Ovary (tissue), 9 donors: Measurements from ENCODE around the gene GP1BA. TPM values are rescaled to one million over a fixed set of nuclear protein-coding genes. Genes with fewer than 3 reads are reported as not detected.
A peak's percentile ranks its signal among the peaks of the same experiment; 100 is the strongest.

Experiments
- DNase-seq, 5 donors: peaks; one replicate each; pipeline ENCODE4 v3.0.0-alpha.2; 2019 to 2020
- H3K27ac ChIP-seq, 2 donors: fragments of 200-600 bp; one replicate each; pipeline versions ENCODE4 v1.5.1 to v1.8.0; 2019 to 2022
- H3K27me3 ChIP-seq: fragments of 200-600 bp; one replicate; pipeline ENCODE4 v1.8.0; 2022
- H3K36me3 ChIP-seq: fragments of 200-600 bp; sonication (generic); one replicate; pipeline ENCODE4 v1.5.1; 2019
- H3K4me1 ChIP-seq: one replicate; pipeline ENCODE4 v1.8.1; 2013; ENCODE audit warnings: mild to moderate bottlenecking, moderate library complexity; ENCODE audit not compliant: insufficient read depth
- H3K4me3 ChIP-seq: fragments of 200-600 bp; sonication (generic); one replicate; pipeline ENCODE4 v1.5.1; 2017
- H3K9me3 ChIP-seq, 2 donors: fragments of 200-600 bp in 1 of 2; sonication (generic) in 1 of 2; one replicate each; pipeline versions ENCODE4 v1.5.1 to v1.8.1; 2013 to 2019; ENCODE audit warnings: mild to moderate bottlenecking in 1 of 2, moderate library complexity in 1 of 2
- CTCF ChIP-seq, 3 donors: fragments of 450-650 bp in 2 of 3; fragments of 200-600 bp in 1 of 3; IDR thresholded peaks; one replicate each; pipeline versions ENCODE4 v1.5.1 to v1.8.0; 2016 to 2022; ENCODE audit warnings: antibody characterized with exemption in 3 of 3, mild to moderate bottlenecking in 1 of 3
- EP300 ChIP-seq: sonication (generic); formaldehyde crosslinking; IDR thresholded peaks from one replicate; pipeline ENCODE4 v1.6.1; 2017; ENCODE audit warnings: antibody characterized with exemption
- POLR2A ChIP-seq: fragments of 450-650 bp; IDR thresholded peaks from one replicate; pipeline ENCODE4 v1.6.1; 2017; ENCODE audit warnings: antibody characterized with exemption, mild to moderate bottlenecking, moderate library complexity
- WGBS, 3 donors: extraction: QIAGEN DNeasy Blood & Tissue Kit in 1 of 3; methylation state at CpG; one replicate each; pipeline versions ENCODE4 v1.1.5 to v1.1.7; 2013 to 2017; 5-methylcytosine and 5-hydroxymethylcytosine counted together
- intact Hi-C, 4 donors: fragments of 100-400 bp; cut with DNase I; formaldehyde crosslinking; loops; one replicate each; pipeline versions ENCODE4 v1.11.0 to v1.15.1; 2022 to 2023
- polyA plus RNA-seq, 2 donors: library from polyadenylated mRNA; stranded (reverse); fragments of 200-250 nt in 1 of 2; fragments of 350-450 nt in 1 of 2; fragmentation: Illumina TruSeq in 1 of 2; extraction: RNeasy Lipid Tissue Mini Kit (QIAGEN cat#74804) in 1 of 2; gene quantifications; one replicate each; pipeline ENCODE4 v1.2.3, GENCODE V29; 2013 to 2014
- total RNA-seq, 7 donors: library from RNA; depleted of rRNA in 2 of 7; stranded (reverse); fragments of >200 nt in 2 of 7; fragmentation: NEBNext Ultra II Directional in 3 of 7; extraction: Animal tissue kit (Norgen Biotek cat#: 25700) in 3 of 7; gene quantifications; one replicate each; pipeline versions ENCODE4 v1.1.0 to v1.2.4, GENCODE V29; 2016 to 2023
- donor health status: DM: no; HTN: no; CAD: no; lungs with moderate emphysema.
- donor health status: DM: no; HTN: no; CAD: no.
- donor health status: Bipolar disorder and iron deficiency.
- donor health status: DM: yes; HTN: yes; CAD: no.
- donor health status: DM: no; HTN: no; CAD: no.
- donor health status: DM: yes; HTN: yes; CAD: no.

GP1BA gene
- total and polyA plus RNA-seq, 9 donors = 0.04 to 0.10 TPM; not detected in 7

GRCh38 chr17:4900231-4901107, 31.6 kb upstream of the GP1BA start:
- Histone ChIP-seq H3K36me3 (no peaks in the 10 kb centered on the region), H3K9me3 (no peaks in the 10 kb centered on the region), H3K27ac (no peak overlapping the region), H3K27me3 (no peaks in the 10 kb centered on the region), H3K4me3 (peak overlapping the region; percentile 39), H3K4me1 (peaks cover 11% of the 10 kb centered on the region)
- peak in 4 of 5 donors; percentile 23 to 64 (median 52) for DNase-seq
- WGBS, 3 donors = 70 to 84% (median 80%) methylated on average over 56 to 65 of the region's 65 CpGs
- TF ChIP-seq EP300 (no peak), CTCF (IDR thresholded peaks at IDR 0.05) (no peak), POLR2A (no peak)
- intact Hi-C loops = loop anchor here in 1 of 4 donors (5.0 kb wide), 1 partner anchor 113 kb away; the partner anchor contains the start of genes GLTPD2 and VMO1

- H3K4me3 ChIP-seq = no peak overlapping the region
- peaks cover 11% of the 10 kb centered on the region for H3K4me1 ChIP-seq
- H3K9me3 ChIP-seq = no peaks in the 10 kb centered on the region
- H3K27ac ChIP-seq = no peak overlapping the region
- TF ChIP-seq CTCF (IDR thresholded peaks at IDR 0.05) = no peak
- no peak for TF ChIP-seq EP300
- no peak for TF ChIP-seq POLR2A
- DNase-seq = no peak
- H3K27me3 ChIP-seq = no peaks in the 10 kb centered on the region
- H3K36me3 ChIP-seq = no peaks in the 10 kb centered on the region
- WGBS, 3 donors = 82 to 87% (median 84%) methylated on average over 37 of the region's 37 CpGs
- intact Hi-C loops = loop anchor here in 1 of 4 donors (5.0 kb wide), 1 partner anchor 114 kb away; the partner anchor contains the start of genes GLTPD2 and VMO1
These were observed 30.9 kb upstream of the GP1BA start for GRCh38 chr17:4901108-4901647.

- no peaks in the 10 kb centered on the region for H3K36me3 ChIP-seq
- no peaks in the 10 kb centered on the region for H3K9me3 ChIP-seq
- TF ChIP-seq EP300 (no peak), POLR2A (no peak), CTCF (IDR thresholded peaks at IDR 0.05) (no peak)
- peaks cover 11% of the 10 kb centered on the region for H3K4me1 ChIP-seq
- intact Hi-C loops = loop anchor here in 1 of 4 donors (5.0 kb wide), 1 partner anchor 114 kb away; the partner anchor contains the start of genes GLTPD2 and VMO1
- H3K27me3 ChIP-seq = no peaks in the 10 kb centered on the region
- H3K27ac ChIP-seq = peak overlapping the region in 1 of 2 donors; percentile 61
- peak; percentile 47 to 71 (median 57) for DNase-seq
- H3K4me3 ChIP-seq = no peak overlapping the region
- 49 to 60% (median 56%) methylated on average over 47 to 48 of the region's 48 CpGs for WGBS, 3 donors
These were observed 30.3 kb upstream of the GP1BA start for GRCh38 chr17:4901648-4902344.

GRCh38 chr17:4902540-4902939, 29.5 kb upstream of the GP1BA start:
- 18 to 38% (median 23%) methylated on average over 8 of the region's 8 CpGs for WGBS, 3 donors
- Histone ChIP-seq H3K27me3 (no peaks in the 10 kb centered on the region), H3K9me3 (no peaks in the 10 kb centered on the region), H3K4me1 (peaks cover 11% of the 10 kb centered on the region), H3K36me3 (no peaks in the 10 kb centered on the region), H3K27ac (peak overlapping the region; percentile 27 to 61), H3K4me3 (no peak overlapping the region)
- peak in 4 of 5 donors; percentile 26 to 51 (median 42) for DNase-seq
- intact Hi-C loops = loop anchor here in 1 of 4 donors (5.0 kb wide), 1 partner anchor 115 kb away; the partner anchor contains the start of genes GLTPD2 and VMO1
- no peak for TF ChIP-seq CTCF (IDR thresholded peaks at IDR 0.05)
- no peak for TF ChIP-seq EP300
- TF ChIP-seq POLR2A = no peak
